Measurements from ENCODE around the gene ANTXRL.
A peak's percentile ranks its signal among the peaks of the same experiment; 100 is the strongest.
"Not testable (repeated sequence)": the region's sequence is repeated elsewhere in the genome, so short reads cannot be mapped to it uniquely, and the experiment has no call there.

ANTXRL gene

GRCh38 chr10:46310851-46311250, 24.1 kb downstream of the ANTXRL start:
- DNase-seq, result no peak

DNA sequence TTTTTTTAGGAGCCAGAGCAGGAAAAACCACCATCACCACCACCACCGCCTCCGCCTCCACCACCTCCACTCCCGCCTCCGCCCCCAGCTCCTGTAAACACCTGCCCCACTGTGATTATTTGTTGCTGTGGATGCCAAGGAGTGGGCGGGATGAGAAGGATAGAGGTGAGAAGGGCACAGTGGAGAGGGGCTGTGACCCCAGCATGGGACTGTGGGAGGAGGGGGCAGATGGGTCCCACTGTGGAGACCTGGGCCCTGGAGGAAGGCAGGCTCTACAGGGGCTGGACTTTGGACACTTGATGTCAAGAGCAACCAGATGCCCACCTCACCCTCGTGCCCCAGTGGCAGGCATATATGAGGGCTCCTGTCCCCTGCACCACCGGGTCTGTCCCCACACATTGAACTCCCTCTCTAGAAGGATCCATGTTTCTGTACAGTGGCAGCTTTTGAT, 24.7 kb downstream of the ANTXRL start:
- DNase-seq, result no peak

- not testable (repeated sequence) for DNase-seq
Observed at GRCh38 chr10:46311961-46312431, 25.2 kb downstream of the ANTXRL start.

DNA sequence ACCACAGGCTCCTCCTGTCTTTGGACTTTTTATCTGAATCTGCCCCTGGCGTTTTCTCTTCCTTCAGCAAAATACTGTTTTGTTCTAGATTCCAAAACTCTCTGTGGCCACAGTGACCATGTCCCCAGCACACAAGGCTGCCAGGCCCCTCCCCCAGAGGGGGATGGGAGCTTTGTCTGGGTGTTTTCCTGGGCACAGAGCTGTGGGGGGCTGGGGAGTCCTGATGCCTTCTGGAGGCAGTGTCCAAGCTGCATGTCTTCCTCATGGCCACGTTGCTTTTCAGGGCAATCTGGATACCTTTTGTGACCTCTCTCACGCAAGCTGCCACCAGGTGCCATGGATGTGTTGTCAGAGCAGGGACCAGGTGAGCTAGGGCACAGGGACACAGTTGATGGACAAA, 26.2 kb downstream of the ANTXRL start:
- no peak for DNase-seq

DNA sequence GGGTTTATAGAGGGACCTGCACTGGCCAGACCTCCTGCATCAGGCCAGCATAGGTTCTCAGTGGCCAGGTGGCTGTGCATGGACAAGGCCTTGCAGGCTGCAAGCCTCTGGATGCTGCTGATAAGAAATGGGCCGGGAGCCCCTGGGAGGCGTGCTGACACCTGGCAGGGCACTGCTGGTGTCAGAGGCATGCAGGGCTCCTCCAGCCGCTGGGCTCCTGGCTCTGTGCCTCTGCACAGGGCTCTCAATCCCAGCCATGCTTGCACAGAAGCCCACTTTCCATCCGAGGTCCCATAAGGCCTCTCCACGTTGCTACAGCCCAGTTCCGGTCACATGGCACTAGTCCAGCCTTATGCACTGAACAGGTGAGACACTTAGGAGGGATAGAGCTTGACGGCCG, 27.3 kb downstream of the ANTXRL start:
- no peak for DNase-seq

DNA sequence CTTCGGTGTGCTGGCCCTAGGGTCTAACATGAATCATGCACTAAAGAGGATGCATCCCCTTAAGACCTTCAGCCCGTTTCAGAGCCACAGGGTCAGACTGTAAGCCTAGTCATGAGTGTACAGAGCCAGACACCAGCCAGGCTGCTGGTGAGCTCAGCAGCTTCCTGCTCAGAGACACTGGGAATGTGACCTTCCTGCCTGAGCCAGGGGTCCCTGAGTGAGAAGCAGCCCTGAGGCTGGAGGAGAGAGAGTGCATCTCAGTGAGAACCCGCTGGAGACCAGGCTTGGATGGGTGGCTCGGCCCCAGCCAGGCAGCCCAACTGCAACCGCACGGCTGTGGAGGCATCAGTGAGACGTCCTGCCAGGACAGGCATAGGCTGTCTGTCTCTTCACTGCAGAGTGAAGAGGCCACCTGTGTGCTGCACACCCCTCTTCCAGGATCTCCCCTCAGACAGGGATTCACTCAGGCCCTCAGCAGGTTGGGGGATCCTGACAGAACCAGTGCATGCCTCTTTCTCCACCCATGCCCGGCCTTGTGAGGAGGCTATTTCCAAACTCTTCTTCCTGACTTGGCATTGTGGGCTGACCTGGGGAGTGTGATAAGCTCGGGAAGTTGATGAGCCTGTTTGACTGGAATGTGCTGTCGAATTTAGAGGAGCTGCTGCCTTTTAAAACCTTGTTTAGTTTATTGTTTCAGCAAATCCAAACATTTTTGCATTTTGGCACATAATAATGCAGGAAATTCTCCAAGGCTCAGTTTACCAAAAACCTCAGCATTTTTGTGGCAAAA, 28.5 kb downstream of the ANTXRL start:
- not testable (repeated sequence) for DNase-seq

DNA sequence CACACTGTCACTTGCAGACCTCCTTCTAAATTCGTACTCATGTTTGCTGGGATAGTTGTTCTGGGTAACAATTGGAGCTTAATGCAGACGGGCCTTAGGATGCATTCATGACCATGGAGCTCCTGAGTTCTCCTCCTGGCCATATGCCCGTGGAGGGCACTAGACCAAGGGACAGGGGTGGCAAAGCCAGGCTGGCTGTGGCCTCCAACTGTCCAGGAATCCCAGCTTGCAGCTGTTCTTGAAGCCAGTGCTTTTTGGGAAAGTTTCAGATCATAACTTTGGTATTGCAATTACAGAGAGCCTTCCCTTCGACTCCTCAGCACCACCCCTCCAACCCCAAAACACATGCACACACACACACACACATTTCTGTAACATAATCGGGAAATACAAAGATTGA, 30.6 kb downstream of the ANTXRL start:
- no peak for DNase-seq

DNA sequence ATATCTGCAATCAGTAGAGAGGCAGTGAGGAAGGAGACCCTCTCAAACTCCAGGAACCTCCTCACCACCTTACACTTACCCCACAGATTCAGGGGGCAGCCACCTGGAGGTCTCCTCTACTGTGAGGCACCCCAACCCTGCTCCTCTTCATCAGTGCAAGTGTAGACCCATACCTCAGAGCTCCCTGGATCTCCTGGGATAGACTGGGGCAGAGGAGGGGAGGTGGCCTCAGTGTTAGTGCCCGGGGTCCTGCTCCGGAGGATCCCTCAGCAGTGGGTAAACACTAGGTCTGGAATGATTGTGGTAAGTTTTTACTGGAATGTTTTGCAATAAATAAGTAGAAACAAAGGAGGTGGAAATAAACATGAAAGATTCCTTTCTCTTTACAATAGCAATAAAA, 31.1 kb downstream of the ANTXRL start:
- DNase-seq, result no peak

GRCh38 chr10:46318799-46319198, 32.0 kb downstream of the ANTXRL start:
- DNase-seq, result no peak

DNA sequence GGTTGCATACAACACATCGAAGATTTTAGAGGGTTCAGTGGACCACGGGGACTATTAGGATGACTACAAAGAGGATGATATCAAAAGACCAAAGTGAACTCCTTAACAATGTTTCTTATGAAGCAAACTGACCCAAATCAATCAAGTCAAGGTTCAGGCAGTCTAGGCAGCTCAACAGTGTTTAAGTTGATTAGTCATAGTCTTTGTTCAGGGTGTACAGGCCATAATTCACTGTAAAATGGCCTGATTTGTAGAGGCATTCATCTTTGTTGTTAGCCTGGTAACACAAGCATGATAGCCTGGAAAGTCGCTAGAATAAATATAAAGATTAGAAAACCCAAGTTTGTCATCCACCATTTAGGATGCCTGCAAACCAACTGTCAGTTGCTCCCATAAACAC, 32.6 kb downstream of the ANTXRL start:
- DNase-seq, result no peak

DNA sequence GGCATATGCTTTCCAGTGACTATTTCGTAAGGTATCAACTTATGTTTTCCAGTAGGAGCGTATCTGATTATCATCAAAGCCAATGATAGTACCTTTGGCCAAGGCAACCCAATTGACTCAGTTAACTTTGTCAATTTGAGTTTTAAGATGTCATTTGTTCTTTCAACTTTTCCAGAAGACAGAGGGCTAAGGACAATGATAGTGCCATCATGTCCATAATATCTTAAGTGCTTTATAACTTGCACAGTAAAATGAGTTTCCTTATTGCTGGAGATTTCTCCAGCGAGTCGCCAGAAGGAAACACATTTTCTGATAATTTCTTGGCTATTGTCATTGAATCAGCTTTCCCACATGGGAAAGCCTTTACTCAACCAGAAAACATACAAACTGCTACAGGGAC, 35.0 kb downstream of the ANTXRL start:
- no peak for DNase-seq

GRCh38 chr10:46323176-46323575, 36.4 kb downstream of the ANTXRL start:
- DNase-seq, result no peak

- peak; percentile 7 to 22 for DNase-seq
Observed at GRCh38 chr10:46325021-46325420, 38.2 kb downstream of the ANTXRL start.

DNA sequence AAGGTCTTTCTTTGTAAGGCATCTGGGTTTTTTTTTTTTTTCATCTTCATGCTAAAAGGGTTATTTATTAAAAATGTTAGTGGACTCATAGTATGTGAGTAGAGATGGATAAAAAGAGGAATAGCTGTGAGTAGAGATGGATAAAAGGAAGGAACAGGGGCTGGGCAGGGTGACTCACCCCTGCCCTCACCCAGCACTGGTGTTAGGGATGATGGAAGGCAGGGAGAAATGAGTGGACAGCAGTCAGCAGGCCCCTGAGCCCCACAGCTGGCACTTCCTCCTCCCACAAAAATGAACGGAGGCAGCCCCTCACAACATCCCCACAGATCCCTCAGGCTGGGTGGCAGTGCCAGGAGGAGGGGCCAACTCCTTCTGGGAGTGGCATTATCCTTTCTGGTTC, 39.3 kb downstream of the ANTXRL start:
- no peak for DNase-seq

GRCh38 chr10:46326971-46327370, 40.2 kb downstream of the ANTXRL start:
- DNase-seq, result no peak

- no peak for DNase-seq
Observed at GRCh38 chr10:46327685-46328084, 40.9 kb downstream of the ANTXRL start.

- DNase-seq, result peak; percentile 68 to 92
Observed at GRCh38 chr10:46328853-46329689, 42.3 kb downstream of the ANTXRL start.

DNA sequence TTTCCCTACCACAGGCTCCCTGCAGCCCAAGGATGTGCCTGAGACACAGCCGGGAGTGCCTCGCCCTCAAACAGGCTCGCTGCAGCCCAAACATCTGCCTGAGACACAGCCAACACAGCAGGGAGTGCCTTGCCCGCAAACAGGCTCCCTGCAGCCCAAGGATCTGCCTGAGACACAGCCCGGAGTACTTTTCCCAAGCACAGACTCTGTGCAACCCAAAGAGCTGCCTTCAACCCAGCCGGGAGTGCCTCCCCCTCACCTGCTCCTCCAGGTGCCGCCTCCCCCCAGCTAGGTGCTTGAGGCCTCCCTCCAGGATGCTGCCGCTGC, 42.9 kb downstream of the ANTXRL start:
- no peak for DNase-seq

- DNase-seq, result no peak
Observed at GRCh38 chr10:46330894-46331293, 44.1 kb downstream of the ANTXRL start.

- DNase-seq, result not testable (repeated sequence)
Observed at GRCh38 chr10:46365484-46365883, 78.7 kb downstream of the ANTXRL start.

- not testable (repeated sequence) for DNase-seq
Observed at GRCh38 chr10:46367209-46367608, 80.4 kb downstream of the ANTXRL start.

DNA sequence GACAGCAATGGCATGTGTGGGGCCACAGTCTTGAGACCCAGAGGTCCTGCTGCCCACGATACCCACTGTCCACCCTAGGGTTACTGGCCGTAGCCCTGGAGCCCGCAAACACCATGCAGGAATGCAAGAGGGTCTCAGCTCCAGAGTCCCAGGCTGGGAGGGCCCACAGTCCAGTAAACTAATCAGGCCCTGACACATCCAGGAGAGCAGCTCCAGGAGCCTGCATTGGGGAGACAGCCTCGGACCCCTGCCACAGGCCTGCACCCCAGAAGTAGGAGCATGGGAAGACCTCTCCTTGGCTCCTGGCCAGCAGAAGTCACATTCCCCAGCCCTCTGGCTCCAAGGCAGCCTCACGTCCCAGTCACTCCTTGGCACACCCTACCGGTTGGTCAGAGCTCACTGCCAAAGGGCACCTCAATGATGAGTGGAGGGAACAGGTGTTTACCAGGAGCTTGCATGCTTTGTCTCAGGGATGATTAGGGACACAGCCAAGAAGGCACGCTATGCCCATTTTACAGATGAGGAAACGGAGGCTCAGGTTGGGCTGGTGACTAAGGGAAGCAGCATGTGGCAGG, 81.0 kb downstream of the ANTXRL start:
- not testable (repeated sequence) for DNase-seq

DNA sequence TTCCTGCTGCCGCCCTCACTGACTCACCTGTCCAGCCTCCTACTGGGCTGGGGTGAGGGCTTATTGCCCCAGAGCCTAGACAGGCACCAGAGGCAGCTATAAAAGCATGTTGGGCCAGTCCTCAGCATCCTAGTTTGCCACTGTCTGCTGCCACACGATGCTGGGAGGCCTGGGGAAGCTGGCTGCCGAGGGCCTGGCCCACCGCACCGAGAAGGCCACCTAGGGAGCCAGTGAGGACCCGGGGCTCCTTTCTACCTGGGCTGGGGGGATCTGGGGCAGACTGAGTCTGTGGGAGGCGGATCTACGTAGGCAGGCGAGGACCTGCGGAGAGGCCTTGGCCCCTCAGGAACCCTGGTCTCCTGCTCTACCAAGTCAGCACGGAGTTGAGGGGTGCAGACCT, 82.2 kb downstream of the ANTXRL start:
- not testable (repeated sequence) for DNase-seq

- DNase-seq, result not testable (repeated sequence)
Observed at GRCh38 chr10:46374410-46374809, 87.6 kb downstream of the ANTXRL start.

Data from hippocampal formation (tissue), 2 donors.